ENCODE results near the gene TBC1D10A.

Gene TBC1D10A

GRCh38 chr22:30290342-30291057, 36.2 kb downstream of the TBC1D10A start:
- Histone ChIP-seq H3K36me3 (ENCODE audit: control insufficient read depth, insufficient read depth, low read length) (peaks cover 39% of the 10 kb centered on the region), H3K4me3 (ENCODE audit: extremely low read depth, insufficient read depth, low read length, poor library complexity, severe bottlenecking) (no peak overlapping the region), H3K4me1 (ENCODE audit: control insufficient read depth, insufficient read depth, low read length, poor library complexity, severe bottlenecking) (peaks cover 25% of the 10 kb centered on the region), H3K27ac (ENCODE audit: low read depth, low read length, severe bottlenecking) (peak overlapping the region; percentile 5), H3K9me3 (ENCODE audit: control insufficient read depth, low read length) (no peaks in the 10 kb centered on the region)
- 57 to 75% methylated on average over 2 to 3 of the region's 3 CpGs for WGBS, 2 experiments (ENCODE audit: insufficient coverage in 2 of 2)

GRCh38 chr22:30289980-30290313, 36.8 kb downstream of the TBC1D10A start:
- peak overlapping the region; percentile 66 for H3K4me3 ChIP-seq (ENCODE audit: extremely low read depth, insufficient read depth, low read length, poor library complexity, severe bottlenecking)

GRCh38 chr22:30289141-30289979, 37.4 kb downstream of the TBC1D10A start, which contains the start of gene CASTOR1:
Gene CASTOR1, minus strand, starts transcription at chr22:30289505. Its CDS starts 8 bp downstream, at chr22:30289497.
- Histone ChIP-seq H3K36me3 (ENCODE audit: control insufficient read depth, insufficient read depth, low read length) (peaks cover 29% of the 10 kb centered on the region), H3K9me3 (ENCODE audit: control insufficient read depth, low read length) (no peaks in the 10 kb centered on the region), H3K4me1 (ENCODE audit: control insufficient read depth, insufficient read depth, low read length, poor library complexity, severe bottlenecking) (peaks cover 25% of the 10 kb centered on the region), H3K4me3 (ENCODE audit: extremely low read depth, insufficient read depth, low read length, poor library complexity, severe bottlenecking) (peak within 1 kb of the TSS; percentile 66), H3K27ac (ENCODE audit: low read depth, low read length, severe bottlenecking) (peak within 1 kb of the TSS; percentile 45)
- 0% methylated on average over 70 to 76 of the region's 85 CpGs for WGBS, 2 experiments (ENCODE audit: insufficient coverage in 2 of 2)

More at GRCh38 chr22:30289980-30290313, 36.8 kb downstream of the TBC1D10A start:
- peak overlapping the region; percentile 29 for H3K27ac ChIP-seq (ENCODE audit: low read depth, low read length, severe bottlenecking)
- peaks cover 35% of the 10 kb centered on the region for H3K36me3 ChIP-seq (ENCODE audit: control insufficient read depth, insufficient read depth, low read length)
- H3K9me3 ChIP-seq (ENCODE audit: control insufficient read depth, low read length), result no peaks in the 10 kb centered on the region
- 15% methylated on average over 12 of the region's 12 CpGs for WGBS, 2 experiments (ENCODE audit: insufficient coverage in 2 of 2)
- peaks cover 25% of the 10 kb centered on the region for H3K4me1 ChIP-seq (ENCODE audit: control insufficient read depth, insufficient read depth, low read length, poor library complexity, severe bottlenecking)

GRCh38 chr22:30288419-30289140, 38.2 kb downstream of the TBC1D10A start:
- Histone ChIP-seq H3K4me1 (ENCODE audit: control insufficient read depth, insufficient read depth, low read length, poor library complexity, severe bottlenecking) (peaks cover 25% of the 10 kb centered on the region), H3K9me3 (ENCODE audit: control insufficient read depth, low read length) (no peaks in the 10 kb centered on the region), H3K36me3 (ENCODE audit: control insufficient read depth, insufficient read depth, low read length) (peaks cover 21% of the 10 kb centered on the region), H3K4me3 (ENCODE audit: extremely low read depth, insufficient read depth, low read length, poor library complexity, severe bottlenecking) (peak overlapping the region; percentile 66), H3K27ac (ENCODE audit: low read depth, low read length, severe bottlenecking) (peak overlapping the region; percentile 45)
- WGBS, 2 experiments (ENCODE audit: insufficient coverage in 2 of 2), result 25 to 30% methylated on average over 11 to 12 of the region's 27 CpGs

- 0 to 21% methylated on average over 3 to 5 of the region's 5 CpGs for WGBS, 2 experiments (ENCODE audit: insufficient coverage in 2 of 2)
- Histone ChIP-seq H3K4me3 (ENCODE audit: extremely low read depth, insufficient read depth, low read length, poor library complexity, severe bottlenecking) (peak overlapping the region; percentile 66), H3K4me1 (ENCODE audit: control insufficient read depth, insufficient read depth, low read length, poor library complexity, severe bottlenecking) (peaks cover 25% of the 10 kb centered on the region), H3K9me3 (ENCODE audit: control insufficient read depth, low read length) (no peaks in the 10 kb centered on the region), H3K36me3 (ENCODE audit: control insufficient read depth, insufficient read depth, low read length) (peaks cover 14% of the 10 kb centered on the region), H3K27ac (ENCODE audit: low read depth, low read length, severe bottlenecking) (peak overlapping the region; percentile 13)
Observed at GRCh38 chr22:30287648-30288418, 38.9 kb downstream of the TBC1D10A start.

GRCh38 chr22:30286813-30287647, 39.7 kb downstream of the TBC1D10A start:
- Histone ChIP-seq H3K27ac (ENCODE audit: low read depth, low read length, severe bottlenecking) (no peak overlapping the region), H3K4me3 (ENCODE audit: extremely low read depth, insufficient read depth, low read length, poor library complexity, severe bottlenecking) (no peak overlapping the region), H3K4me1 (ENCODE audit: control insufficient read depth, insufficient read depth, low read length, poor library complexity, severe bottlenecking) (peaks cover 25% of the 10 kb centered on the region), H3K36me3 (ENCODE audit: control insufficient read depth, insufficient read depth, low read length) (peaks cover 6% of the 10 kb centered on the region), H3K9me3 (ENCODE audit: control insufficient read depth, low read length) (no peaks in the 10 kb centered on the region)
- 70 to 72% methylated on average over 30 of the region's 31 CpGs for WGBS, 2 experiments (ENCODE audit: insufficient coverage in 2 of 2)

- WGBS, 2 experiments (ENCODE audit: insufficient coverage in 2 of 2), result 88 to 95% methylated on average over 5 of the region's 5 CpGs
- Histone ChIP-seq H3K9me3 (ENCODE audit: control insufficient read depth, low read length) (no peaks in the 10 kb centered on the region), H3K27ac (ENCODE audit: low read depth, low read length, severe bottlenecking) (no peak overlapping the region), H3K36me3 (ENCODE audit: control insufficient read depth, insufficient read depth, low read length) (no peaks in the 10 kb centered on the region), H3K4me1 (ENCODE audit: control insufficient read depth, insufficient read depth, low read length, poor library complexity, severe bottlenecking) (peaks cover 22% of the 10 kb centered on the region), H3K4me3 (ENCODE audit: extremely low read depth, insufficient read depth, low read length, poor library complexity, severe bottlenecking) (no peak overlapping the region)
Observed at GRCh38 chr22:30286331-30286730, 40.4 kb downstream of the TBC1D10A start.

GRCh38 chr22:30285846-30286200, 40.9 kb downstream of the TBC1D10A start:
- Histone ChIP-seq H3K9me3 (ENCODE audit: control insufficient read depth, low read length) (no peaks in the 10 kb centered on the region), H3K4me1 (ENCODE audit: control insufficient read depth, insufficient read depth, low read length, poor library complexity, severe bottlenecking) (peaks cover 17% of the 10 kb centered on the region), H3K27ac (ENCODE audit: low read depth, low read length, severe bottlenecking) (no peak overlapping the region), H3K4me3 (ENCODE audit: extremely low read depth, insufficient read depth, low read length, poor library complexity, severe bottlenecking) (no peak overlapping the region), H3K36me3 (ENCODE audit: control insufficient read depth, insufficient read depth, low read length) (no peaks in the 10 kb centered on the region)
- 86% methylated on average over 4 to 7 of the region's 8 CpGs for WGBS, 2 experiments (ENCODE audit: insufficient coverage in 2 of 2)

GRCh38 chr22:30285176-30285845, 41.4 kb downstream of the TBC1D10A start:
- H3K4me1 ChIP-seq (ENCODE audit: control insufficient read depth, insufficient read depth, low read length, poor library complexity, severe bottlenecking), result peaks cover 12% of the 10 kb centered on the region
- no peaks in the 10 kb centered on the region for H3K36me3 ChIP-seq (ENCODE audit: control insufficient read depth, insufficient read depth, low read length)
- H3K27ac ChIP-seq (ENCODE audit: low read depth, low read length, severe bottlenecking), result no peak overlapping the region
- no peaks in the 10 kb centered on the region for H3K9me3 ChIP-seq (ENCODE audit: control insufficient read depth, low read length)
- no peak overlapping the region for H3K4me3 ChIP-seq (ENCODE audit: extremely low read depth, insufficient read depth, low read length, poor library complexity, severe bottlenecking)
- WGBS, 2 experiments (ENCODE audit: insufficient coverage in 2 of 2), result 94% methylated on average over 15 to 19 of the region's 27 CpGs

Data from mesodermal cell (in vitro differentiated cells).